DMS153 treated with DMSO at 0.1 percent for 48 hours (cell line): Measurements from ENCODE around the gene TXNDC9.
"Not testable (repeated sequence)": the region's sequence is repeated elsewhere in the genome, so short reads cannot be mapped to it uniquely, and the experiment has no call there.

ENCODE experiments used
- DNase-seq: peaks from one replicate; lab custom pipeline; 2025; ENCODE audit not compliant: unreplicated experiment; lab: John Stamatoyannopoulos, UW

TXNDC9 gene

DNA sequence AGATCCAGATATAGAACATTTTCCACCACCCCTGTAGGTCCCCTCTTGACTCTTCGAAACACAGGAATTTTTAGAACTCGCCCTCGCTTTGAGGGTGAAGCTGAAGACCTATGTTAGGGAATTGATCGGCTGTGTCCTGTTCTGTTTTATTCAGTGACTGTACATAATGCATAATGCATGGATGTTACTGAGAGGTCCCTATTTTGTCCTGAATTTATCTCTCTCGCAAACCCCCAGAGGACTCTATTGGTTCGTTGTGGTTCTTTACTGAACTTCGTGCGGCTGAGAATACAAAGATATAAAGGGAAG is 625 bp upstream of the TXNDC9 start:
- DNase-seq = no peak

DNA sequence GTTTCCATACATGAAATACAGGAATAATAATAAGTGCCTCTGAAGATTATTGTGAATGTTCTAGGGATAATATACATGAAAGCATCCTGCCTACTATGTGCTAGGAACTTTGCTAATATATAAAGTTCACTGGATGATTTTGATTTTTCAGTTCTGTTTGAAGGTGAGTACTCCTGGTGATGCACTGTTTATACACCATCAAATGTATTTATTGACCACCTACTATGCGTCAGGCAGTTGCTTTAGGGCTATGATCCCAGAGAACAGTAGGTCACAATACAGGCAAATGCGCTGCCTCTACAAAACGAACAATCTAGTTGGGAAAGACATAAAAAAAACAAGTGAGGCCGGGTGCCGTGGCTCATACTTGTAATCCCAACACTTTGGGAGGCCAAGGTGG is 10.7 kb downstream of the TXNDC9 start:
- DNase-seq = no peak

DNA sequence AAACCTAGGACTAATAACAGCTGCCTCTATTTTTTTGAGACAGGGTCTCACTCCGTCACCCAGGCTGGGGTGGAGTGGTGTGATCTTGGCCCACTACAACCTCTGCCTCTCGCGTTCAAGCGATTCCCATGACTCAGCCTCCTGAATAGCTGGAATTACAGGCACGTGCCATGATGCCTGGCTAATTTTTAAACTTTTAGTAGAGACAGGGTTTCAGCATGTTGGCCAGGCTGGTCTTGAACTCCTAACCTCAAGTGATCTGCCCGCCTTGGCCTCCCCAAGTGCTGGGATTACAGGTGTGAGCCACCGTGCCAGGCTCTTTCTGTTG is 18.3 kb downstream of the TXNDC9 start:
- DNase-seq = not testable (repeated sequence)

DNA sequence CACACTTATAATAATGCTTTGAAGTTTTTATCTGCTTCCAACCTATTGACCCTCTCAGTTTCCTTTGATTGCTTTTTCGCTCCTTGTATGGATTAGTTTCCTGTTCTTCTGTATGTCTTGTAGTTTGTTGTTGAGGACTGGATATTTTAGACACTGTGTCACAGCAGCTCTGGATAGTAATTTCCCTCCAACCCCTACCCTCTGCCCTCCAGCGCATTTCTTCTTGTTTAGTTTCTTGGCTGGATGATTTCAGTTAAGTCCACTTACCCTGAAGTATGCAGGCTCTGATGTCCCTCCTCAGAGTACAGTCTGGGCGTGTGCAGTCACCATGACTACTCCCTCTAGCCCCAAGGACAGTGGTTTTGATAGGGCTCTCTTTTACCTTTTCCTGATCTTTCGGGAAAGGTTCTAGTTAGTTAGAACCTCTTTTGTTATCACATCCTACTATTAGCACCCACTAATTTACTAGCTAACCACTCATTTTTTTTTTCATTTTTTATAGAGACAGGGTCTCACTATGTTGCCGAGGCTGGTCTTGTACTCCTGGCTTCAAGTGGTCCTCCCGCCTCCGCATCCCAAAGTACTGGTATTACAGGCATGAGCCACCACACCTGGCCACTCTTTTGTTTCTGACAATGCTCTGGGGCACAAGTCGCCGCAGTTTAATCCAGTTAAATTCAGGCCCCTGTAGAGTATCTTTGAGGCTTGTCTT is 18.8 kb downstream of the TXNDC9 start:
- DNase-seq = no peak

DNA sequence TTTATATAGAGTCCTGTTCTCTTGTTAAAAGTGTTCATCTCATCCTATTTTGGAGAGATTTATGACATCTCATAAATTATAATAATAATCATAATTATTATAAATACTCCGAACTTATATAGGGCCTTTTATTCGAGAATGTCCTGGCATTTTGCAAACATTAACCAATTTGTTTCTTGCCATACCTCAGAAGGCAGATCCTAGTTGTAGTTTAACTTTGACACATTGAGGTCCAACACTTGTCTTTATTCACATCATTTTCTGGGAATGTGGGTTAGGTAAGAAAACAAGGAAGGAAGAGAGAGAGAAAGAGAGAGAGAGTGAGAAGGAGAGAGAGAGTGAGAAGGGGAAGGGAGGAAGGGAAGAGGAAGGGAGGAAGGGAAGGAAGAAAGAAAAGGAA is 35.0 kb downstream of the TXNDC9 start, which contains the start of gene LYG1:
Gene LYG1, minus strand, starts transcription at position 101 of the 400 bp plus-strand sequence. CDS start 5,527 bp downstream, outside the sequence.
- DNase-seq = not testable (repeated sequence)

DNA sequence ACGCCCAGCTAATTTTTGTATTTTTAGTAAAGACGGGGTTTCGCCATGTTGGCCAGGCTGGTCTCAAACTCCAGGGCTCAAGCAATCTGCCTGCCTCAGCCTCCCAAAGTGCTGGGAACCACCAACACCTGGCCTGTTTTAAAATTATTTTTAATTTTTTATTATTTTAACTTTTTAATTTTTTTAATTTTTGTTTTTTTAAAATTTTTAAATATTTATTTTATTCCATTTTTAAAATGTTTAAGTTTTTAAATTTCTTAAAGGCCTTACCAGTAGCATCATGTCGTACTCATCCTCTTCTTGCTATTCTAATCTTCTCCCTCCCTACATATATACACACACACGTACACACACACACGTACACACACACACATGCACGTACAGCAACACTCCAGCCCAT is 36.6 kb downstream of the TXNDC9 start:
- no peak for DNase-seq

DNA sequence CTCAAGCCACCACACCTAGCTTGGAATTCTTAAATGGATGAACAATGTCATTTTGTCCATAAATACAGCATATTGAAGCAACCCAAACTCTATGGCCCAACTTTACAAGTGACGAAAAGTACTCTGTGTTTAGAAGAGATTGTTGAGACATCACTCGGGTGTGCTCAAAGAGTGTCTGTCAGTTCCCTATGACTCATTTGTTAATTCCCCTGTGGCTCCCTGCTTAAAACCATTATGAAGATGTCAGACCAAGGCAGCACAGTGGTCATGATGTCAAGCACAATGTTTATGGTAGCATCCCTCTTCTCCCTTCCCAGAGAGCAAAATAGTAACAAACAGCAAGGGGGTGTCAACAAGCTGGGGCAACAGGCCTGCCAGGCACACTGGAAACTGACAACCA is 38.1 kb downstream of the TXNDC9 start:
- DNase-seq = no peak

DNA sequence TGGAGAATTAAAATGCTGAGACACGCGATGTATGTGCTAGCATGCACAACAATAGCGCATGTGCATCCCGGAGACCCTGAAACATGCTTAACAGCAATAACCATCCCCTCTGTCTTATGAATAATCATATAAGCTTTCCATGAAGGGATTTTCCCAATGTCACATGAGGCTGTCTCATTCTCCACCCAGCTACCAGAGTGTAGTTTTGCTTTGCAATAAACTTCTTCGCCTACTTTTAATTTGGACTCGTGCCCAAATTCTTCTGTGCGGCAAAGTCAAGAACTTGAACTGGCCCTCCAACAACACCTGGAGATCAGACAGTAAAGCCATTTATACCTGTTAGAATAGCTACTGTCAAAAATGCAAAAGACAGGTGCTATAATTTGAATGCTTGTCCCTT is 50.6 kb downstream of the TXNDC9 start:
- DNase-seq = no peak

DNA sequence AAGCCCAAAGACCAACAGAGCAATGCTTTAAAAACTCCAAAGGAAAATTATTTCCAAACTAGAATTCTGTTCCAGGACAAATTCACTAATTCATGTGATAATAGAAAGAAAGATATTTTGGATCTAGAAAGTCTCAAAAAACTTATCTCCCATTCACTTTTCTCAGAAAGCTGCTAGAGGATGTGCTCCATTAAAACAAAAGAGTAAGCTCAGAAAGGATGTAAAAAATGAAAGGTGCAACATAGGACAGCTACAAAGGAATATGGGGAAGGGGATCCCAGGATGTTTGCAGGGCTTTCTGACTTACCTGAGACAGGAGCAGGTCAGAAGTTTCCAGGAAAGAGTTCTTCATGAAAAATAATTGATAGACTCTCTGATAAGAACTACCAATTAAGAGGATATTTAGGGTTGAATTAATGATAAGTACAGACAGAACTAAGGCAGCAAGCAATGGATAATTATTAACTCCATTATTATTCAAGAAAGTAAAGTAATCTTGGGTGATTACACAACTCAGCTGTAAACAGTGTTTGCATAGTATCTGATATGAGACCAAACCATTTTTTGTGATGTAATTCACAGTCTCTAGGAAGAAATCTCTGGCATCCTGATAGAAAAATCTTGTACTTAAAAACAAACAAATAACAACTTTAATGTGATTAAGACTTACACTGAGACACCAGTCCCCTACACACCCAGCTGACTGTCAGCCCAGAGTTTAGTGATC is 56.0 kb downstream of the TXNDC9 start:
- DNase-seq = no peak

DNA sequence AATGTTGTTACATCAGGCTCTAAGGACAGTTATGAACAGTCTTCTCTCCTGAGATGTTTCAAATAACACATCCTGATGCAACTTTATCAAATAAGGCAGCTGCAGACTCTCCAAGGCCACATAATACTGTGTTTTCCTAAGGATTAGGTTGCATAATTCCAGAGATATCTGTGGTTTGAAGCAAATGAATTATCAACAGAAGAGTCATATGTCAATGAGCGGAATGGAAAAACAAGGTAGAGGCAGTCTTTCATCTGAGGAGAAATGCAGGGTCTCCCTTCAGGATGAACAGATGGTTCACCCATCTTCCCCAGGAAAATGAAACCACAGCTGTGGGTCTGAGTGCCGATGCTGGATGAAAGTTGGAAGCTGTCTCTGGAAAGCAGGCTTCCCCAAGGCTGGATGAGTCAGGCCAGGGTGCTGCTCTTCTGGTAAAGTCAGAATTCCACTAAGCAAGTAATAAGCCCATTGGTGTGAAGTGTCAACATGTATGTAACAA is 57.3 kb downstream of the TXNDC9 start:
- no peak for DNase-seq

DNA sequence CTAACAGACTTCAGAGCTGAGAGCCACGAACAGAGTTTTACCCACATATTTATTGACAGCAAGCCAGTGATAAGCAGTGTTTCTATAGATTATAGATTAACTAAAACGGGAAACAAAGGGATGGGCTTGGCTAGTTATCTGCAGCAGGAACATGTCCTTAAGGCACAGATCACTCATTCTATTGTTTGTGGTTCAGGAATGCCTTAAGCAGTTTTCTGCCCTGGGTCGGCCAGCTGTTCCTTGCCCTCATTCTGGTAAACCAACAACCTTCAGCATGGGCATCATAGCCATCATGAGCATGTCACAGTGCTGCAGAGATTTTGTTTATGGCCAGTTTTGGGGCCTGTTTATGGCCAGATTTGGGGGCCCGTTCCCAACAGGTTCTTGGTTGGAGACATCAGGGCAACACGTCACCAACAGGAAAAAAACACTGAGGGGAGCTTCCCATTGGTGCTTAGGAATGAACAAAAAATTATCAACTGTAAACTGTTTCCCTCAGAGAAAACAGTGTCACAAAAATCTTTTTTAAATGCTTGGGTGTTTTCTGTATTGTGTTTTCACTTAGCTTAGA is 57.9 kb downstream of the TXNDC9 start:
- DNase-seq = not testable (repeated sequence)

DNA sequence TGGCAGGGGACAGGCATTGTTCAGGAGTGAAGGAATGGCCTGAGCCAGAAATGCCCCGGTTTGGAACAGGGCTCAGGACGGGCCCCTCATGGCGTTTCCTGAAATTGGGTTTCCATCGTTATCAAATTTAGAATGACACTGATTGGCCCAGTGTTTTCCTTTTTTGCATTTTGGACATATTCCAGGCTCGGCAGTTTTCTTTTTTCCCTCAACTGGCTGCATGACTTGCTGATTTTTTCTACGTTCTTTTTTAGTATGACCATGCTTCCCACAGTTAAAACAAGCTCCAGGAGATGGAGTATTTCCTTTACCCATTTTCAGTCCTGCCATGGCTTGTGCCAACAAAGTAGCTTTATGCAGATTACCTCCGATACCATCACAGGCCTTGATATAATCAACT is 60.3 kb downstream of the TXNDC9 start:
- DNase-seq = no peak
